GM23248 (cell line): ENCODE results near the gene COX18.

Experiments used
- EZH2 ChIP-seq: fragments of 200-600 bp; sonication (generic); IDR thresholded peaks from 2 replicates; pipeline ENCODE4 v1.6.1; 2018; ENCODE audit warnings: antibody characterized with exemption, mild to moderate bottlenecking; ENCODE audit not compliant: insufficient read depth, poor library complexity, severe bottlenecking
- EZH2phosphoT487 ChIP-seq: fragments of 200-600 bp; sonication (generic); IDR thresholded peaks from 2 replicates; pipeline ENCODE4 v1.6.1; 2018; ENCODE audit warnings: antibody characterized with exemption, moderate library complexity, mild to moderate bottlenecking, low read depth; ENCODE audit not compliant: insufficient read depth

GRCh38 chr4:73011629-73011985, 57.9 kb downstream of the COX18 start:
- TF ChIP-seq EZH2 (no peak), EZH2phosphoT487 (no peak)
